ENCODE results near the gene IL3RA.

The IL3RA gene

GRCh38 chrX:1385253-1386223 is 49.0 kb downstream of the IL3RA start:
- DNase-seq, result no peak

GRCh38 chrX:1386338-1387127 is 49.9 kb downstream of the IL3RA start:
- no peak for DNase-seq

GRCh38 chrX:1387141-1387776 is 50.7 kb downstream of the IL3RA start:
- no peak for DNase-seq

GRCh38 chrX:1388651-1389050 is 52.1 kb downstream of the IL3RA start:
- DNase-seq, result no peak

GRCh38 chrX:1389181-1389992 is 52.8 kb downstream of the IL3RA start:
- DNase-seq, result no peak

GRCh38 chrX:1389993-1390285 is 53.4 kb downstream of the IL3RA start:
- no peak for DNase-seq

GRCh38 chrX:1390621-1391369 is 54.2 kb downstream of the IL3RA start:
- DNase-seq, result no peak

- DNase-seq, result no peak
Observed at GRCh38 chrX:1391370-1391706, 54.8 kb downstream of the IL3RA start.

- no peak for DNase-seq
Observed at GRCh38 chrX:1391707-1392375, 55.3 kb downstream of the IL3RA start, which contains the start of gene SLC25A6. SLC25A6 (minus strand) TSS chrX:1392113; CDS start chrX:1392009, 104 bp downstream.

- no peak for DNase-seq
Observed at GRCh38 chrX:1392376-1393068, 55.9 kb downstream of the IL3RA start.

- DNase-seq, result no peak
Observed at GRCh38 chrX:1393871-1394615, 57.5 kb downstream of the IL3RA start.

- no peak for DNase-seq
Observed at GRCh38 chrX:1394731-1395501, 58.3 kb downstream of the IL3RA start.

GRCh38 chrX:1395646-1396216 is 59.1 kb downstream of the IL3RA start:
- DNase-seq, result no peak

GRCh38 chrX:1397001-1397400 is 60.4 kb downstream of the IL3RA start:
- DNase-seq, result no peak

- no peak for DNase-seq
Observed at GRCh38 chrX:1397441-1398270, 61.1 kb downstream of the IL3RA start.

- DNase-seq, result no peak
Observed at GRCh38 chrX:1398431-1399340, 62.1 kb downstream of the IL3RA start.

- no peak for DNase-seq
Observed at GRCh38 chrX:1400049-1400448, 63.5 kb downstream of the IL3RA start.
